Panc1 (cell line): ENCODE measurements around the gene FAAP100.

Experiments used
- TCF7L2 ChIP-seq: IDR thresholded peaks from 2 replicates; pipeline ENCODE4 v1.6.1; 2011; ENCODE audit warnings: mild to moderate bottlenecking, low read depth, low read length, inconsistent platforms
- TF ChIP-seq, protein P1 (sequence below): fragments of 450-650 bp; IDR thresholded peaks from 2 replicates; pipeline ENCODE4 v1.5.1; 2017; ENCODE audit warnings: mild to moderate bottlenecking

DNA sequence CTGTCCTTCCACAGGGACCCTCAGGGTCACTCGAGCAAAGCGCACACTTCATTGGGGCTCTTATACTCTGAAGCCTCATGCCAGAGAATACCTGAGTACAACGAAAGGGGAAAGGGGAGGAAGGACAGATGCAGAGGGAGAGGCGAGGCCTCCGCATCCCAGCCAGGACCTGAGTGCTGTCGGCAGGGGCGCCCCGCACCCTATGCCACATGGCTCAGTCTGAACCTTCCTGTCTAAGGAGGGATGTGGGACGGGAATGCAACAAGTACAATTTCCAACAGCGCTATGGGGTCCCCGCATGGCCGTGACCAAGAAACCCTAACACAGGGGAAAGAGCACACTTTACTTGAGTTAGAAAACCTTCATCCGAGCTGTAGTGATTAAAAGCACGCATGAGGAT, 39.8 kb upstream of the FAAP100 start:
- TF ChIP-seq, protein P1, sequence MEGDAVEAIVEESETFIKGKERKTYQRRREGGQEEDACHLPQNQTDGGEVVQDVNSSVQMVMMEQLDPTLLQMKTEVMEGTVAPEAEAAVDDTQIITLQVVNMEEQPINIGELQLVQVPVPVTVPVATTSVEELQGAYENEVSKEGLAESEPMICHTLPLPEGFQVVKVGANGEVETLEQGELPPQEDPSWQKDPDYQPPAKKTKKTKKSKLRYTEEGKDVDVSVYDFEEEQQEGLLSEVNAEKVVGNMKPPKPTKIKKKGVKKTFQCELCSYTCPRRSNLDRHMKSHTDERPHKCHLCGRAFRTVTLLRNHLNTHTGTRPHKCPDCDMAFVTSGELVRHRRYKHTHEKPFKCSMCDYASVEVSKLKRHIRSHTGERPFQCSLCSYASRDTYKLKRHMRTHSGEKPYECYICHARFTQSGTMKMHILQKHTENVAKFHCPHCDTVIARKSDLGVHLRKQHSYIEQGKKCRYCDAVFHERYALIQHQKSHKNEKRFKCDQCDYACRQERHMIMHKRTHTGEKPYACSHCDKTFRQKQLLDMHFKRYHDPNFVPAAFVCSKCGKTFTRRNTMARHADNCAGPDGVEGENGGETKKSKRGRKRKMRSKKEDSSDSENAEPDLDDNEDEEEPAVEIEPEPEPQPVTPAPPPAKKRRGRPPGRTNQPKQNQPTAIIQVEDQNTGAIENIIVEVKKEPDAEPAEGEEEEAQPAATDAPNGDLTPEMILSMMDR, result no peak
- TF ChIP-seq TCF7L2, result no peak
